ENCODE measurements around the gene MIPOL1.

- TF ChIP-seq, protein P1, sequence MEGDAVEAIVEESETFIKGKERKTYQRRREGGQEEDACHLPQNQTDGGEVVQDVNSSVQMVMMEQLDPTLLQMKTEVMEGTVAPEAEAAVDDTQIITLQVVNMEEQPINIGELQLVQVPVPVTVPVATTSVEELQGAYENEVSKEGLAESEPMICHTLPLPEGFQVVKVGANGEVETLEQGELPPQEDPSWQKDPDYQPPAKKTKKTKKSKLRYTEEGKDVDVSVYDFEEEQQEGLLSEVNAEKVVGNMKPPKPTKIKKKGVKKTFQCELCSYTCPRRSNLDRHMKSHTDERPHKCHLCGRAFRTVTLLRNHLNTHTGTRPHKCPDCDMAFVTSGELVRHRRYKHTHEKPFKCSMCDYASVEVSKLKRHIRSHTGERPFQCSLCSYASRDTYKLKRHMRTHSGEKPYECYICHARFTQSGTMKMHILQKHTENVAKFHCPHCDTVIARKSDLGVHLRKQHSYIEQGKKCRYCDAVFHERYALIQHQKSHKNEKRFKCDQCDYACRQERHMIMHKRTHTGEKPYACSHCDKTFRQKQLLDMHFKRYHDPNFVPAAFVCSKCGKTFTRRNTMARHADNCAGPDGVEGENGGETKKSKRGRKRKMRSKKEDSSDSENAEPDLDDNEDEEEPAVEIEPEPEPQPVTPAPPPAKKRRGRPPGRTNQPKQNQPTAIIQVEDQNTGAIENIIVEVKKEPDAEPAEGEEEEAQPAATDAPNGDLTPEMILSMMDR (IDR thresholded peaks at IDR 0.05) = no peak
- TF ChIP-seq POLR2A (IDR thresholded peaks at IDR 0.05) = no peak
Observed at GRCh38 chr14:37565550-37565949, 367.8 kb downstream of the MIPOL1 start.

Measured in ovary (tissue), 3 donors.